Dedifferentiated amniotic fluid mesenchymal stem cell (primary cell): ENCODE measurements around the gene TERT.

ENCODE experiments used
- DNase-seq: peaks from one replicate; pipeline ENCODE4 v3.0.0-alpha.2; 2016; ENCODE audit errors: extremely low spot score

The TERT gene

GRCh38 chr5:1318659-1319251 is 23.9 kb upstream of the TERT start:
- no peak for DNase-seq

GRCh38 chr5:1317921-1318565 is 23.2 kb upstream of the TERT start:
- DNase-seq: no peak

GRCh38 chr5:1316588-1317340 is 21.9 kb upstream of the TERT start:
- DNase-seq: no peak

GRCh38 chr5:1315709-1316587 is 21.1 kb upstream of the TERT start:
- no peak for DNase-seq

GRCh38 chr5:1315018-1315708 is 20.3 kb upstream of the TERT start:
- DNase-seq: no peak

GRCh38 chr5:1314564-1314982 is 19.7 kb upstream of the TERT start:
- no peak for DNase-seq

GRCh38 chr5:1312993-1313833 is 18.3 kb upstream of the TERT start:
- DNase-seq: no peak

GRCh38 chr5:1312206-1312605 is 17.3 kb upstream of the TERT start:
- no peak for DNase-seq

- DNase-seq: no peak
Measured at GRCh38 chr5:1311439-1312055, 16.7 kb upstream of the TERT start.

GRCh38 chr5:1310118-1310517 is 15.2 kb upstream of the TERT start:
- DNase-seq: no peak

GRCh38 chr5:1304033-1304432 is 9.2 kb upstream of the TERT start:
- no peak for DNase-seq

- DNase-seq: no peak
Measured at GRCh38 chr5:1302258-1302657, 7.4 kb upstream of the TERT start.

GRCh38 chr5:1300581-1301083 is 5.8 kb upstream of the TERT start:
- DNase-seq: no peak

- no peak for DNase-seq
Measured at GRCh38 chr5:1299961-1300360, 5.1 kb upstream of the TERT start.

- no peak for DNase-seq
Measured at GRCh38 chr5:1299511-1299850, 4.6 kb upstream of the TERT start.

GRCh38 chr5:1298723-1299510 is 4.0 kb upstream of the TERT start:
- no peak for DNase-seq

- no peak for DNase-seq
Measured at GRCh38 chr5:1298067-1298551, 3.2 kb upstream of the TERT start.

GRCh38 chr5:1297243-1297642 is 2.4 kb upstream of the TERT start:
- no peak for DNase-seq

- no peak for DNase-seq
Measured at GRCh38 chr5:1295650-1296037, 776 bp upstream of the TERT start.
